ENCODE results near the gene RPS6KA5. TPM values are rescaled to one million over a fixed set of nuclear protein-coding genes. Genes with fewer than 3 reads are reported as not detected.

RPS6KA5 gene
- total RNA-seq, 1 experiment from 2014 or later = 3.8 TPM

GRCh38 chr14:90811641-90812040, 248.8 kb downstream of the RPS6KA5 start:
- no peak overlapping the region for H4K8ac ChIP-seq (replicated peaks; ENCODE audit: insufficient read length, low read depth, low read length)
- H3K4me1 ChIP-seq (ENCODE audit: insufficient read depth, low read length) = no peaks in the 10 kb centered on the region
- no peaks in the 10 kb centered on the region for H3K79me1 ChIP-seq (ENCODE audit: insufficient read depth, low read depth, low read length, poor library complexity, severe bottlenecking)
- H4K91ac ChIP-seq (ENCODE audit: insufficient read length, low read depth, low read length) = no peak overlapping the region
- Mint-ChIP-seq H3K27me3 (ENCODE audit: low read depth) (peaks cover 13% of the 10 kb centered on the region), H3K9me3 (no peaks in the 10 kb centered on the region), H3K36me3 (ENCODE audit: insufficient read depth in 1 of 3, low read depth in 3 of 3) (no peaks in the 10 kb centered on the region; a peak in 1 of 7 replicates), H3K27ac (no peak overlapping the region), H3K4me1 (peaks cover 9 to 11% of the 10 kb centered on the region in 2 experiments), H3K4me3 (no peak overlapping the region)
- H3K23ac ChIP-seq (ENCODE audit: insufficient read length, low read depth, low read length) = no peak overlapping the region
- H4K20me1 ChIP-seq (ENCODE audit: control insufficient read depth, insufficient read depth, insufficient read length) = no peaks in the 10 kb centered on the region
- no peak for DNase-seq
- H2BK15ac ChIP-seq (ENCODE audit: low read depth, low read length) = no peak overlapping the region
- H2AK5ac ChIP-seq (ENCODE audit: insufficient read length, low read length) = no peak overlapping the region
- H3K9ac ChIP-seq (ENCODE audit: extremely low read depth, insufficient read length, low read length) = no peak overlapping the region
- H4K5ac ChIP-seq (ENCODE audit: insufficient read length, low read depth, low read length) = no peak overlapping the region
- no peak overlapping the region for H2BK12ac ChIP-seq (ENCODE audit: insufficient read length, low read depth, low read length)
- peaks cover 4% of the 10 kb centered on the region for H3K23me2 ChIP-seq (ENCODE audit: insufficient read length, low read depth, low read length, poor library complexity, severe bottlenecking)
- no peak overlapping the region for H3T11ph ChIP-seq (ENCODE audit: low read length)
- no peak overlapping the region for H3K4ac ChIP-seq (ENCODE audit: low read depth, low read length)
- H2BK5ac ChIP-seq (ENCODE audit: insufficient read length, low read length) = no peak overlapping the region
- no peaks in the 10 kb centered on the region for H3K9me3 ChIP-seq (ENCODE audit: control insufficient read depth, low read depth, low read length)
- H3K27me3 ChIP-seq (ENCODE audit: insufficient read depth, low read length) = no peaks in the 10 kb centered on the region
- no peak overlapping the region for H3K27ac ChIP-seq (ENCODE audit: insufficient read length, low read depth, low read length)
- no peak overlapping the region for H2AFZ ChIP-seq (ENCODE audit: low read length)
- no peak overlapping the region for H3K56ac ChIP-seq (ENCODE audit: insufficient read length, low read depth, low read length)
- no peak for TF ChIP-seq CTCF (conservative IDR thresholded peaks at IDR 0.05)
- H2BK20ac ChIP-seq (ENCODE audit: low read depth, low read length, poor library complexity, severe bottlenecking) = no peak overlapping the region
- no peaks in the 10 kb centered on the region for H3K79me2 ChIP-seq (ENCODE audit: insufficient read depth, low read length)
- H3K4me2 ChIP-seq (ENCODE audit: insufficient read depth, insufficient read length, low read length) = no peak overlapping the region
- H2BK120ac ChIP-seq (ENCODE audit: low read depth, low read length, poor library complexity, severe bottlenecking) = no peak overlapping the region
- WGBS (ENCODE audit: extremely low coverage, insufficient read length, low lambda C conversion rate) = no CpG with 5 or more reads among the region's 10 CpGs
- no peak overlapping the region for H3K14ac ChIP-seq (ENCODE audit: insufficient read depth, low read length)
- H3K18ac ChIP-seq (ENCODE audit: insufficient read length, low read depth, low read length) = no peak overlapping the region
